Measurements from ENCODE around the gene SLC27A3.
"Not testable (repeated sequence)": the region's sequence is repeated elsewhere in the genome, so short reads cannot be mapped to it uniquely, and the experiment has no call there.

SLC27A3 gene

GRCh38 chr1:153779781-153780541 is 4.8 kb downstream of the SLC27A3 start:
- no peak for DNase-seq (ENCODE audit: low spot score)

GRCh38 chr1:153780551-153780950 is 5.3 kb downstream of the SLC27A3 start:
- DNase-seq (ENCODE audit: low spot score) = no peak

GRCh38 chr1:153782648-153783047 is 7.4 kb downstream of the SLC27A3 start:
- not testable (repeated sequence) for DNase-seq (ENCODE audit: low spot score)

GRCh38 chr1:153783233-153784190 is 8.3 kb downstream of the SLC27A3 start:
- DNase-seq (ENCODE audit: low spot score) = peak; percentile 94

GRCh38 chr1:153786038-153786790 is 11.0 kb downstream of the SLC27A3 start:
- DNase-seq (ENCODE audit: low spot score) = no peak

GRCh38 chr1:153789478-153790034 is 14.3 kb downstream of the SLC27A3 start:
- no peak for DNase-seq (ENCODE audit: low spot score)

GRCh38 chr1:153790313-153790965 is 15.2 kb downstream of the SLC27A3 start:
- DNase-seq (ENCODE audit: low spot score) = no peak

- no peak for DNase-seq (ENCODE audit: low spot score)
These were observed 15.9 kb downstream of the SLC27A3 start for GRCh38 chr1:153790966-153791647.

GRCh38 chr1:153791648-153792253 is 16.5 kb downstream of the SLC27A3 start:
- DNase-seq (ENCODE audit: low spot score) = no peak

- no peak for DNase-seq (ENCODE audit: low spot score)
These were observed 17.4 kb downstream of the SLC27A3 start for GRCh38 chr1:153792631-153793041.

GRCh38 chr1:153793261-153793972 is 18.2 kb downstream of the SLC27A3 start:
- no peak for DNase-seq (ENCODE audit: low spot score)

- no peak for DNase-seq (ENCODE audit: low spot score)
These were observed 18.9 kb downstream of the SLC27A3 start for GRCh38 chr1:153793973-153794615.

- DNase-seq (ENCODE audit: low spot score) = peak; percentile 89
These were observed 19.6 kb downstream of the SLC27A3 start for GRCh38 chr1:153794624-153795329.

GRCh38 chr1:153795330-153795837 is 20.2 kb downstream of the SLC27A3 start:
- peak; percentile 45 for DNase-seq (ENCODE audit: low spot score)

GRCh38 chr1:153795934-153796785 is 21.0 kb downstream of the SLC27A3 start:
- peak; percentile 42 for DNase-seq (ENCODE audit: low spot score)

- DNase-seq (ENCODE audit: low spot score) = peak; percentile 75
These were observed 21.8 kb downstream of the SLC27A3 start for GRCh38 chr1:153796786-153797659.

Data from ecto neural progenitor cell (in vitro differentiated cells).